Endothelial cell of umbilical vein (primary cell): Measurements from ENCODE around the gene CD44. TPM values are rescaled to one million over a fixed set of nuclear protein-coding genes. Genes with fewer than 3 reads are reported as not detected.

Experiments used
- BruUV-seq: library from RNA; stranded (reverse); fragments of 400-500 nt; replicated peaks from 2 replicates; lab custom pipeline; 2021; lab: Mats Ljungman, UMichigan
- CTCF ChIA-PET: fragments of 300-600, 350-600 bp; sonication (Branson Sonifier 250); formaldehyde crosslinking; loops from one replicate; lab custom pipeline; 2021; ENCODE audit warnings: antibody characterized with exemption, inconsistent platforms; lab: Charles Lee
- POLR2A ChIA-PET: fragments of 300-600, 350-600 bp; sonication (Branson Sonifier 250); formaldehyde crosslinking; loops from one replicate; lab custom pipeline; 2021; ENCODE audit warnings: antibody characterized with exemption, inconsistent platforms; lab: Charles Lee
- DNase-seq: peaks from one replicate; pipeline ENCODE4 v3.0.0-alpha.2; 2011; ENCODE audit warnings: low read depth, low spot score
- FAIRE-seq: peaks from 2 replicates; lab custom pipeline; 2011; peaks lifted over from hg19 to GRCh38; lab: Jason Lieb, UNC
- H2AFZ ChIP-seq: 2 replicates; pipeline ENCODE4 v1.6.0; 2012; ENCODE audit warnings: low read depth, low read length, control low read depth, inconsistent platforms
- H3K27ac ChIP-seq: 2 replicates; pipeline ENCODE4 v1.5.1; 2011; ENCODE audit warnings: low read depth, mild to moderate bottlenecking, control low read depth, low read length, moderate library complexity; ENCODE audit not compliant: insufficient read depth
- H3K27me3 ChIP-seq, 2 experiments: 2 replicates each; pipeline versions ENCODE4 v1.6.0 to v1.6.1; 2011; ENCODE audit warnings: low read length in 2 of 2, mixed read lengths in 1 of 2; ENCODE audit not compliant: control insufficient read depth in 2 of 2, insufficient read depth in 2 of 2
- H3K36me3 ChIP-seq, 2 experiments: 2 replicates in 1 of 2; 3 replicates in 1 of 2; pipeline ENCODE4 v1.5.1; 2011; ENCODE audit warnings: low read length in 2 of 2, mild to moderate bottlenecking in 1 of 2, moderate library complexity in 1 of 2; ENCODE audit not compliant: control insufficient read depth in 2 of 2, insufficient read depth in 2 of 2; ENCODE audit errors: extremely low read depth in 1 of 2
- H3K4me1 ChIP-seq: 3 replicates; pipeline ENCODE4 v1.5.1; 2011; ENCODE audit warnings: mild to moderate bottlenecking, low read length; ENCODE audit not compliant: control insufficient read depth, insufficient read depth; ENCODE audit errors: extremely low read depth
- H3K4me2 ChIP-seq: 2 replicates; pipeline ENCODE4 v1.6.1; 2011; ENCODE audit warnings: low read length, control low read depth, mixed read lengths; ENCODE audit not compliant: insufficient read depth
- H3K4me3 ChIP-seq, 3 experiments: fragments of 200-600 bp in 1 of 3; sonication (generic), shearing (Covaris generic) in 1 of 3; replicated peaks in 1 of 3; 2 replicates each; pipeline ENCODE4 v1.5.1; 2011 to 2016; ENCODE audit warnings: control low read depth in 3 of 3, low read length in 3 of 3, mild to moderate bottlenecking in 2 of 3, inconsistent platforms in 1 of 3, low read depth in 1 of 3, moderate library complexity in 1 of 3; ENCODE audit not compliant: insufficient read depth in 1 of 3
- H3K79me2 ChIP-seq: 2 replicates; pipeline ENCODE4 v1.6.0; 2012; ENCODE audit warnings: low read length, inconsistent platforms; ENCODE audit not compliant: control insufficient read depth, insufficient read depth
- H3K9ac ChIP-seq: replicated peaks from 2 replicates; pipeline ENCODE3; 2011; ENCODE audit warnings: low read length, control low read depth; ENCODE audit not compliant: insufficient read depth; ENCODE audit errors: extremely low read depth
- H3K9me1 ChIP-seq: replicated peaks from 3 replicates; pipeline ENCODE4 v1.6.0; 2011; ENCODE audit warnings: mild to moderate bottlenecking, low read length; ENCODE audit not compliant: control insufficient read depth, insufficient read depth; ENCODE audit errors: extremely low read depth
- H3K9me3 ChIP-seq: replicated peaks from 2 replicates; pipeline ENCODE4 v1.5.1; 2012; ENCODE audit warnings: low read length, inconsistent platforms; ENCODE audit not compliant: control insufficient read depth, insufficient read depth
- H4K20me1 ChIP-seq: replicated peaks from 2 replicates; pipeline ENCODE3; 2011; ENCODE audit warnings: mild to moderate bottlenecking, low read length; ENCODE audit not compliant: control insufficient read depth, insufficient read depth; ENCODE audit errors: extremely low read depth
- CTCF ChIP-seq, 2 donors: IDR thresholded peaks; 1 replicate in 1 of 2; 2 replicates in 1 of 2; pipeline ENCODE4 v1.5.1; 2011; ENCODE audit warnings: low read length in 2 of 2, mild to moderate bottlenecking in 2 of 2, moderate library complexity in 2 of 2, control low read depth in 1 of 2, inconsistent platforms in 1 of 2, low read depth in 1 of 2; ENCODE audit not compliant: insufficient read depth in 1 of 2; ENCODE audit errors: extremely low read depth in 1 of 2
- EZH2 ChIP-seq: IDR thresholded peaks from 2 replicates; pipeline ENCODE4 v1.6.1; 2012; ENCODE audit warnings: borderline replicate concordance, low read depth, mild to moderate bottlenecking, moderate library complexity, low read length, inconsistent platforms; ENCODE audit not compliant: severe bottlenecking
- FOS ChIP-seq: IDR thresholded peaks from 2 replicates; pipeline ENCODE4 v1.6.1; 2011; ENCODE audit warnings: mild to moderate bottlenecking, low read length, moderate library complexity, borderline replicate concordance; ENCODE audit not compliant: insufficient read depth
- GATA2 ChIP-seq: IDR thresholded peaks from 2 replicates; pipeline ENCODE4 v1.7.0; 2011; ENCODE audit warnings: low read depth, mild to moderate bottlenecking, moderate library complexity, mixed read lengths, low read length; ENCODE audit not compliant: insufficient read length, insufficient read depth
- JUN ChIP-seq: IDR thresholded peaks from 2 replicates; pipeline ENCODE4 v1.6.1; 2011; ENCODE audit warnings: borderline replicate concordance, low read depth; ENCODE audit not compliant: insufficient read length, insufficient read depth
- MAX ChIP-seq: IDR thresholded peaks from 2 replicates; pipeline ENCODE4 v1.6.1; 2011; ENCODE audit not compliant: insufficient read depth, insufficient read length
- MYC ChIP-seq: IDR thresholded peaks from one replicate; pipeline ENCODE4 v1.6.1; 2011; ENCODE audit warnings: mild to moderate bottlenecking, low read depth, low read length
- POLR2A ChIP-seq: IDR thresholded peaks from 2 replicates; pipeline ENCODE4 v1.6.1; 2012; ENCODE audit warnings: low read depth, mild to moderate bottlenecking, control low read depth, low read length
- POLR2AphosphoS5 ChIP-seq: IDR thresholded peaks from 2 replicates; pipeline ENCODE4 v1.6.1; 2012; ENCODE audit warnings: low read depth, mild to moderate bottlenecking, control low read depth, low read length, moderate library complexity; ENCODE audit not compliant: insufficient read depth
- dilution Hi-C: fragments of 300-500 bp; cut with MboI; formaldehyde crosslinking; loops from one replicate; pipeline ENCODE4 v1.15.0; 2019; ENCODE audit warnings: low sequenced_read_pairs; ENCODE audit not compliant: extremely low pct_ligation_motif_present
- intact Hi-C: fragments of 100-400 bp; cut with micrococcal nuclease; formaldehyde crosslinking; loops from one replicate; pipeline ENCODE4 v1.10.0; 2022
- polyA plus RNA-seq, 4 experiments: library from polyadenylated mRNA; depleted of rRNA in 3 of 4; stranded (reverse) in 3 of 4; unstranded in 1 of 4; fragments of >200 nt; gene quantifications; 2 replicates each; pipeline versions ENCODE4 v1.2.1 to v1.2.3, GENCODE V29; 2011 to 2012; ENCODE audit warnings: missing spikeins in 1 of 4
- total RNA-seq: library from RNA; stranded (reverse); gene quantifications from 2 replicates; pipeline ENCODE4 v1.2.3, GENCODE V29; 2021

CD44 gene
- total and polyA plus RNA-seq, 2 donors (not counting 3 experiments of a cell fraction or from before 2014, with no cell fraction given) = 25.5 to 26.3 TPM

GRCh38 chr11:35153280-35153679 is 14.3 kb downstream of the CD44 start:
- Histone ChIP-seq H3K9me1 (no peaks in the 10 kb centered on the region), H3K4me1 (peaks cover 9% of the 10 kb centered on the region), H2AFZ (no peak overlapping the region), H3K9ac (no peak overlapping the region), H3K36me3 (no peaks in the 10 kb centered on the region), H3K9me3 (no peaks in the 10 kb centered on the region), H3K79me2 (peaks cover 99% of the 10 kb centered on the region), H4K20me1 (no peaks in the 10 kb centered on the region), H3K4me2 (no peak overlapping the region), H3K27ac (no peak overlapping the region), H3K27me3 (no peaks in the 10 kb centered on the region), H3K4me3 (no peak overlapping the region)
- ChIA-PET CTCF (interaction anchor here (1.3 kb wide), 1 partner anchor 10 kb away, joined by 5 read pairs; no protein-coding TSS in a partner anchor), POLR2A (no interaction called here)
- intact Hi-C loops (no loop called here), dilution Hi-C loops (no loop called here)
- no TSS peak for BruUV-seq
- no peak for TF ChIP-seq POLR2AphosphoS5
- TF ChIP-seq FOS = no peak
- no peak for TF ChIP-seq POLR2A
- TF ChIP-seq MAX = no peak
- no peak for TF ChIP-seq MYC
- TF ChIP-seq CTCF (IDR thresholded peaks at IDR 0.05; ENCODE audit: extremely low read depth in 1 of 2, insufficient read depth in 1 of 2, low read depth in 1 of 2, low read length in 2 of 2) = no peak
- no peak for TF ChIP-seq JUN
- TF ChIP-seq GATA2 = no peak
- no peak for TF ChIP-seq EZH2
- FAIRE-seq = no peak
- DNase-seq = no peak
